ENCODE results near the gene GPR34.

Gene GPR34

DNA sequence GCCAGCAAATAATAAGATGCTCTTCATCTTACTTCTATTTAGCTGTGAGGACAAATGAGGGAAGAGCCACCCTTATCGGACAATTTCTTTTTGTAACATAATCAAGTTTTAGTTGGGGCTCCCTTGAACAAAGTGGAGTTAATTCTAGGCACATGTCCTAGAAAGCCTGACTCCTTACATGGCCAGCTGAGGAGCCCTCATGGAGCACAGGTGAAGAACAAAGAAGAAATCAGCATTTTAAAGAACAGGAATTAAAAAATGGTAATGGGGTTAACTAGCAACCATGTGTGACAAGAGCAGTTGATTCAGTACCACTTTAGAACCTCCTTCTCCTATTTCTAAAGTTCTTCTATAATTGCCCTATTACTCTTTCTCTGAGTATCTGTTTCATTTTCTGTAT lies 51.1 kb downstream of the GPR34 start:
- DNase-seq: no peak

All from activated CD4-positive, CD25-positive, alpha-beta regulatory T cell treated with anti-CD3 and anti-CD28 coated beads, Interleukin-2, amount 50 U/mL, for 72 hours (primary cell).